GM23338 (cell line): ENCODE data around the gene COL4A2. TPM values are rescaled to one million over a fixed set of nuclear protein-coding genes. Genes with fewer than 3 reads are reported as not detected.

ENCODE experiments used
- ATAC-seq: fragments of 200-7000 bp; cut with Tn5 transposase; 3 replicates; pipeline ENCODE4 v1.9.1; 2020
- DNase-seq: peaks from one replicate; pipeline ENCODE4 v3.0.0-alpha.2; 2015; ENCODE audit warnings: low spot score
- H2AFZ ChIP-seq: fragments of 200-600 bp; sonication (generic); 2 replicates; pipeline ENCODE4 v1.8.0; 2016; ENCODE audit warnings: antibody characterized with exemption, mild to moderate bottlenecking, moderate library complexity
- H3F3A ChIP-seq: fragments of 200-600 bp; sonication (generic); replicated peaks from 2 replicates; pipeline ENCODE4 v1.8.0; 2017; ENCODE audit warnings: antibody characterized with exemption, mixed run types, low read depth
- H3K27ac ChIP-seq: fragments of 200-600 bp; sonication (generic); 2 replicates; pipeline ENCODE4 v1.6.1; 2016; ENCODE audit warnings: low read depth
- H3K27me3 ChIP-seq: fragments of 200-600 bp; sonication (generic); 2 replicates; pipeline ENCODE4 v1.8.0; 2016; ENCODE audit warnings: mild to moderate bottlenecking, mixed run types, moderate library complexity; ENCODE audit not compliant: insufficient read depth
- H3K36me3 ChIP-seq: fragments of 200-600 bp; sonication (generic); 2 replicates; pipeline ENCODE4 v1.8.0; 2016; ENCODE audit warnings: mild to moderate bottlenecking; ENCODE audit not compliant: insufficient read depth
- H3K4me1 ChIP-seq: fragments of 200-600 bp; sonication (generic); 2 replicates; pipeline ENCODE4 v1.8.0; 2016; ENCODE audit warnings: mild to moderate bottlenecking, moderate library complexity; ENCODE audit not compliant: insufficient read depth
- H3K4me2 ChIP-seq: fragments of 200-600 bp; sonication (generic); 2 replicates; pipeline ENCODE4 v1.7.1; 2017; ENCODE audit warnings: mixed run types
- H3K4me3 ChIP-seq: fragments of 200-600 bp; sonication (generic); 2 replicates; pipeline ENCODE4 v1.6.1; 2016; ENCODE audit warnings: mixed run types
- H3K79me2 ChIP-seq: fragments of 200-600 bp; sonication (generic); replicated peaks from 2 replicates; pipeline ENCODE4 v1.8.0; 2017; ENCODE audit warnings: mild to moderate bottlenecking; ENCODE audit not compliant: insufficient read depth
- H3K9me2 ChIP-seq: fragments of 200-600 bp; sonication (generic); 2 replicates; pipeline ENCODE4 v1.8.0; 2017; ENCODE audit not compliant: insufficient read depth
- H4K20me1 ChIP-seq: fragments of 200-600 bp; sonication (generic); replicated peaks from 2 replicates; pipeline ENCODE4 v1.8.0; 2017; ENCODE audit warnings: mild to moderate bottlenecking; ENCODE audit not compliant: insufficient read depth
- H3K27ac Mint-ChIP-seq: 2 replicates; pipeline ENCODE4 v1.8.0; 2020; ENCODE audit warnings: inconsistent platforms, mild to moderate bottlenecking, moderate library complexity, mixed read lengths
- H3K27me3 Mint-ChIP-seq: 3 replicates; pipeline ENCODE4 v1.8.0; 2022; ENCODE audit warnings: low read depth, mild to moderate bottlenecking, moderate library complexity, mixed read lengths, inconsistent platforms; ENCODE audit not compliant: insufficient read depth, poor library complexity
- H3K36me3 Mint-ChIP-seq: 3 replicates; pipeline ENCODE4 v1.8.0; 2021; ENCODE audit warnings: low read depth, mild to moderate bottlenecking, inconsistent platforms, moderate library complexity, mixed read lengths
- H3K4me1 Mint-ChIP-seq: 3 replicates; pipeline ENCODE4 v1.8.0; 2020; ENCODE audit warnings: mild to moderate bottlenecking, inconsistent platforms, mixed read lengths
- H3K4me3 Mint-ChIP-seq: 3 replicates; pipeline ENCODE4 v1.8.0; 2021; ENCODE audit warnings: moderate library complexity, mild to moderate bottlenecking, inconsistent platforms, mixed read lengths
- H3K9me3 Mint-ChIP-seq: 3 replicates; pipeline ENCODE4 v1.8.0; 2020; ENCODE audit warnings: moderate library complexity, mild to moderate bottlenecking, inconsistent platforms, mixed read lengths
- ETS1 ChIP-seq: IDR thresholded peaks from 2 replicates; pipeline ENCODE4 v1.6.1; 2016; ENCODE audit warnings: antibody characterized with exemption
- EZH2 ChIP-seq: fragments of 200-600 bp; sonication (generic); IDR thresholded peaks from one replicate; pipeline ENCODE4 v1.8.0; 2017; ENCODE audit warnings: antibody characterized with exemption, mild to moderate bottlenecking, low read depth; ENCODE audit not compliant: unreplicated experiment
- EZH2phosphoT487 ChIP-seq: fragments of 200-600 bp; sonication (generic); IDR thresholded peaks from one replicate; pipeline ENCODE4 v1.8.1; 2018; ENCODE audit warnings: antibody characterized with exemption; ENCODE audit not compliant: unreplicated experiment
- JUNB ChIP-seq: IDR thresholded peaks from one replicate; pipeline ENCODE4 v1.6.1; 2016; ENCODE audit warnings: antibody characterized with exemption; ENCODE audit not compliant: unreplicated experiment
- POLR2AphosphoS5 ChIP-seq: IDR thresholded peaks from 2 replicates; pipeline ENCODE4 v1.6.1; 2016; ENCODE audit warnings: antibody characterized with exemption, low read depth
- STAT1 ChIP-seq: IDR thresholded peaks from one replicate; pipeline ENCODE4 v1.6.1; 2016; ENCODE audit warnings: antibody characterized with exemption; ENCODE audit not compliant: unreplicated experiment
- ZNF114 ChIP-seq: fragments of 250-450 bp; sonication (Bioruptor Pico); IDR thresholded peaks from 2 replicates; pipeline ENCODE4 v1.5.0; 2020; ENCODE audit warnings: mild to moderate bottlenecking, moderate library complexity
- polyA plus RNA-seq: library from polyadenylated mRNA; unstranded; fragments of >200 nt; fragmentation: Nextera tagmentation; extraction: Ambion mirVana; gene quantifications from 2 replicates; pipeline ENCODE4 v1.2.1, GENCODE V29; 2016
- total RNA-seq: library from RNA; depleted of rRNA; stranded (reverse); fragments of >200 nt; shearing (Covaris generic); gene quantifications from 2 replicates; pipeline ENCODE4 v1.2.3, GENCODE V29; 2014

The COL4A2 gene
- total and polyA plus RNA-seq, 2 experiments from 2014 or later: 37.4 to 131 TPM

GRCh38 chr13:110282316-110282841 lies 24.7 kb upstream of the COL4A2 start (continued):
- TF ChIP-seq POLR2AphosphoS5 (no peak), EZH2 (no peak), ZNF114 (CRISPR knock-in tag) (no peak), EZH2phosphoT487 (no peak), JUNB (no peak)

GRCh38 chr13:110283736-110284517 lies 23.2 kb upstream of the COL4A2 start:
- H3K79me2 ChIP-seq: peaks cover 7% of the 10 kb centered on the region
- DNase-seq (no peak), ATAC-seq (no peak)
- peaks cover 2% of the 10 kb centered on the region; the same call in 1 of the 2 replicates for H4K20me1 ChIP-seq
- TF ChIP-seq ETS1: no peak
- no peak for TF ChIP-seq ZNF114 (CRISPR knock-in tag)
- TF ChIP-seq EZH2phosphoT487: no peak
- H3K27me3 ChIP-seq: no peaks in the 10 kb centered on the region
- no peaks in the 10 kb centered on the region for H3K9me2 ChIP-seq
- H3K27ac Mint-ChIP-seq: no peak overlapping the region
- no peak overlapping the region for H3K4me3 ChIP-seq
- H3F3A ChIP-seq: no peaks in the 10 kb centered on the region
- 0 out of 3 replicates have a peak, but pooled peaks cover 3% of the 10 kb centered on the region for H3K4me1 Mint-ChIP-seq
- H3K9me3 Mint-ChIP-seq: no peaks in the 10 kb centered on the region
- H3K27me3 Mint-ChIP-seq: peaks cover 5% of the 10 kb centered on the region
- H3K4me1 ChIP-seq: no peaks in the 10 kb centered on the region
- H3K36me3 ChIP-seq: no peaks in the 10 kb centered on the region
- H3K27ac ChIP-seq: no peak overlapping the region
- H3K4me3 Mint-ChIP-seq: no peak overlapping the region
- H3K36me3 Mint-ChIP-seq: peaks cover 3% of the 10 kb centered on the region; the same call in 1 of the 3 replicates
- H3K4me2 ChIP-seq: no peak overlapping the region
- H2AFZ ChIP-seq: no peak overlapping the region

GRCh38 chr13:110284779-110285484 lies 22.2 kb upstream of the COL4A2 start:
- H3K4me3 Mint-ChIP-seq: no peak overlapping the region
- Histone ChIP-seq H3K4me3 (no peak overlapping the region), H4K20me1 (no peaks in the 10 kb centered on the region; the same call in 1 of the 2 replicates), H3K27me3 (no peaks in the 10 kb centered on the region), H3K4me2 (no peak overlapping the region), H3K9me2 (no peaks in the 10 kb centered on the region), H3K27ac (no peak overlapping the region), H3K79me2 (peaks cover 7% of the 10 kb centered on the region), H2AFZ (no peak overlapping the region), H3F3A (no peaks in the 10 kb centered on the region), H3K4me1 (no peaks in the 10 kb centered on the region), H3K36me3 (no peaks in the 10 kb centered on the region)
- peaks cover 6% of the 10 kb centered on the region for H3K27me3 Mint-ChIP-seq
- ATAC-seq (no peak), DNase-seq (no peak)
- H3K36me3 Mint-ChIP-seq: peaks cover 6% of the 10 kb centered on the region; the same call in 2 of the 3 replicates
- H3K4me1 Mint-ChIP-seq: 0 out of 3 replicates have a peak, but pooled peaks cover 3% of the 10 kb centered on the region
- no peak overlapping the region for H3K27ac Mint-ChIP-seq
- TF ChIP-seq ZNF114 (CRISPR knock-in tag) (no peak), EZH2phosphoT487 (no peak), EZH2 (no peak), STAT1 (no peak)
- H3K9me3 Mint-ChIP-seq: no peaks in the 10 kb centered on the region
